ENCODE measurements around the gene TRAF3IP1. TPM values are rescaled to one million over a fixed set of nuclear protein-coding genes. Genes with fewer than 3 reads are reported as not detected.

Gene TRAF3IP1
- total and polyA plus RNA-seq, 2 of the 13 experiments (the other 11 are each of a cell fraction or from before 2014, with no cell fraction given), result 4.1 to 12.9 TPM

DNA sequence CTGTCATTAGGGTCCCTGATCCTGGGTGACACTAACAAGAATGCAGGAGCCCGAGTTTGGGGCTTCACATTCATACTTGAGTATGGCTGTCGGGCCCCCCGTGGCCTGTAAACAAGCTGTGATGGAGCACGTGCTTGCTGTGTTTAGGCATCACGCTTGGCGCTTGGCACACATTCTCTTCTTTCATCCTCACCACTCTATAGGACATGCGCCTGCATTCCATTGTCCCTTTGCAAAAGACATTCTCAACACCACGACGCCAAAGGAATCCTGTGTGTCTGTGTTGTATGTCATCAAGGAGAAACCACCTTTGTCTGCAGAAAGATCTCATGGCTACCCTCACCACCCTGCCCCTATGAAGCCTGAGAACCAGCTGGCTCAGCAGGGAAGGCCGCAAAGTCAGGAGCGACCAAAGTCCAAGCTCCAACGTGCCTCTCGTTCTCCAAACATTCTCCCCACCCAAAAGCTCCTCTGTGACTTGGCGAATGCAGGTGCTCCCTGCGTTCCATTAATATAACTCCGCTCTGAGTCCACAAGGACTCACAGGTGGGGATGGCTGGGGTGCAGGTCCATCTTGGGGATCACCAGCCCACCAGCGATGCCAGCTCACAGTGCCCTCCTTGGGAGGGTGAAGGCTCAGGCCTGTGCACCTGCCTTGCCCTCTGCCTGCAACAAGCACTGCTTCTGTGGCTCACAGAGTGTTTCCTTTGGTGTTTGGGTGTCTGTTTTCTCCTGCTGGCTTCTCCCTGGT is 25.8 kb upstream of the TRAF3IP1 start (continued):
- TF ChIP-seq, protein P1, sequence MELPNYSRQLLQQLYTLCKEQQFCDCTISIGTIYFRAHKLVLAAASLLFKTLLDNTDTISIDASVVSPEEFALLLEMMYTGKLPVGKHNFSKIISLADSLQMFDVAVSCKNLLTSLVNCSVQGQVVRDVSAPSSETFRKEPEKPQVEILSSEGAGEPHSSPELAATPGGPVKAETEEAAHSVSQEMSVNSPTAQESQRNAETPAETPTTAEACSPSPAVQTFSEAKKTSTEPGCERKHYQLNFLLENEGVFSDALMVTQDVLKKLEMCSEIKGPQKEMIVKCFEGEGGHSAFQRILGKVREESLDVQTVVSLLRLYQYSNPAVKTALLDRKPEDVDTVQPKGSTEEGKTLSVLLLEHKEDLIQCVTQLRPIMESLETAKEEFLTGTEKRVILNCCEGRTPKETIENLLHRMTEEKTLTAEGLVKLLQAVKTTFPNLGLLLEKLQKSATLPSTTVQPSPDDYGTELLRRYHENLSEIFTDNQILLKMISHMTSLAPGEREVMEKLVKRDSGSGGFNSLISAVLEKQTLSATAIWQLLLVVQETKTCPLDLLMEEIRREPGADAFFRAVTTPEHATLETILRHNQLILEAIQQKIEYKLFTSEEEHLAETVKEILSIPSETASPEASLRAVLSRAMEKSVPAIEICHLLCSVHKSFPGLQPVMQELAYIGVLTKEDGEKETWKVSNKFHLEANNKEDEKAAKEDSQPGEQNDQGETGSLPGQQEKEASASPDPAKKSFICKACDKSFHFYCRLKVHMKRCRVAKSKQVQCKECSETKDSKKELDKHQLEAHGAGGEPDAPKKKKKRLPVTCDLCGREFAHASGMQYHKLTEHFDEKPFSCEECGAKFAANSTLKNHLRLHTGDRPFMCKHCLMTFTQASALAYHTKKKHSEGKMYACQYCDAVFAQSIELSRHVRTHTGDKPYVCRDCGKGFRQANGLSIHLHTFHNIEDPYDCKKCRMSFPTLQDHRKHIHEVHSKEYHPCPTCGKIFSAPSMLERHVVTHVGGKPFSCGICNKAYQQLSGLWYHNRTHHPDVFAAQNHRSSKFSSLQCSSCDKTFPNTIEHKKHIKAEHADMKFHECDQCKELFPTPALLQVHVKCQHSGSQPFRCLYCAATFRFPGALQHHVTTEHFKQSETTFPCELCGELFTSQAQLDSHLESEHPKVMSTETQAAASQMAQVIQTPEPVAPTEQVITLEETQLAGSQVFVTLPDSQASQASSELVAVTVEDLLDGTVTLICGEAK (IDR thresholded peaks at IDR 0.05), result no peak
- TF ChIP-seq, protein P1 (CRISPR knock-in tag; IDR thresholded peaks at IDR 0.05), result 0 out of 2 replicates have a peak, but pooled peaks have one; percentile 43
- TF ChIP-seq, protein P2, sequence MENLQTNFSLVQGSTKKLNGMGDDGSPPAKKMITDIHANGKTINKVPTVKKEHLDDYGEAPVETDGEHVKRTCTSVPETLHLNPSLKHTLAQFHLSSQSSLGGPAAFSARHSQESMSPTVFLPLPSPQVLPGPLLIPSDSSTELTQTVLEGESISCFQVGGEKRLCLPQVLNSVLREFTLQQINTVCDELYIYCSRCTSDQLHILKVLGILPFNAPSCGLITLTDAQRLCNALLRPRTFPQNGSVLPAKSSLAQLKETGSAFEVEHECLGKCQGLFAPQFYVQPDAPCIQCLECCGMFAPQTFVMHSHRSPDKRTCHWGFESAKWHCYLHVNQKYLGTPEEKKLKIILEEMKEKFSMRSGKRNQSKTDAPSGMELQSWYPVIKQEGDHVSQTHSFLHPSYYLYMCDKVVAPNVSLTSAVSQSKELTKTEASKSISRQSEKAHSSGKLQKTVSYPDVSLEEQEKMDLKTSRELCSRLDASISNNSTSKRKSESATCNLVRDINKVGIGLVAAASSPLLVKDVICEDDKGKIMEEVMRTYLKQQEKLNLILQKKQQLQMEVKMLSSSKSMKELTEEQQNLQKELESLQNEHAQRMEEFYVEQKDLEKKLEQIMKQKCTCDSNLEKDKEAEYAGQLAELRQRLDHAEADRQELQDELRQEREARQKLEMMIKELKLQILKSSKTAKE (CRISPR knock-in tag; IDR thresholded peaks at IDR 0.05; ENCODE audit: borderline replicate concordance), result no peak
- TF ChIP-seq ZNF567 (CRISPR knock-in tag; IDR thresholded peaks at IDR 0.05; ENCODE audit: borderline replicate concordance) (0 out of 2 replicates have a peak, but pooled peaks have one; percentile 33), REPIN1 (CRISPR knock-in tag; IDR thresholded peaks at IDR 0.05; ENCODE audit: borderline replicate concordance, low read depth) (0 out of 2 replicates have a peak, but pooled peaks have one; percentile 15), TEAD3 (CRISPR knock-in tag; optimal IDR thresholded peaks at IDR 0.05; ENCODE audit: borderline replicate concordance) (peak; percentile 83), ZC3H13 (CRISPR knock-in tag; IDR thresholded peaks at IDR 0.05) (0 out of 2 replicates have a peak, but pooled peaks have one; percentile 53), ASH2L (IDR thresholded peaks at IDR 0.05; ENCODE audit: insufficient read length, low read depth, low read length) (peak; percentile 23), RAD21 (CRISPR knock-in tag; IDR thresholded peaks at IDR 0.05) (no peak), RNF2 (conservative IDR thresholded peaks at IDR 0.05; ENCODE audit: low read depth) (peak; percentile 55), ZSCAN31 (CRISPR knock-in tag; IDR thresholded peaks at IDR 0.05; ENCODE audit: low read depth) (no peak)
- TF ChIP-seq, protein P3, sequence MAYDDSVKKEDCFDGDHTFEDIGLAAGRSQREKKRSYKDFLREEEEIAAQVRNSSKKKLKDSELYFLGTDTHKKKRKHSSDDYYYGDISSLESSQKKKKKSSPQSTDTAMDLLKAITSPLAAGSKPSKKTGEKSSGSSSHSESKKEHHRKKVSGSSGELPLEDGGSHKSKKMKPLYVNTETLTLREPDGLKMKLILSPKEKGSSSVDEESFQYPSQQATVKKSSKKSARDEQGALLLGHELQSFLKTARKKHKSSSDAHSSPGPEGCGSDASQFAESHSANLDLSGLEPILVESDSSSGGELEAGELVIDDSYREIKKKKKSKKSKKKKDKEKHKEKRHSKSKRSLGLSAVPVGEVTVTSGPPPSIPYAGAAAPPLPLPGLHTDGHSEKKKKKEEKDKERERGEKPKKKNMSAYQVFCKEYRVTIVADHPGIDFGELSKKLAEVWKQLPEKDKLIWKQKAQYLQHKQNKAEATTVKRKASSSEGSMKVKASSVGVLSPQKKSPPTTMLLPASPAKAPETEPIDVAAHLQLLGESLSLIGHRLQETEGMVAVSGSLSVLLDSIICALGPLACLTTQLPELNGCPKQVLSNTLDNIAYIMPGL (CRISPR knock-in tag; IDR thresholded peaks at IDR 0.05; ENCODE audit: borderline replicate concordance in 1 of 2, low read depth in 1 of 2), result peak in 1 of 2 experiments; percentile 46; a peak in 2 of 4 replicates
- TF ChIP-seq, protein P4, sequence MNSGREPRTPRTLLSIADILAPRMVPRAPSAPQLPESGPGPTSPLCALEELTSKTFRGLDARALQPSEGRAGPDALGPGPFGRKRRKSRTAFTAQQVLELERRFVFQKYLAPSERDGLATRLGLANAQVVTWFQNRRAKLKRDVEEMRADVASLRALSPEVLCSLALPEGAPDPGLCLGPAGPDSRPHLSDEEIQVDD (CRISPR knock-in tag; IDR thresholded peaks at IDR 0.05; ENCODE audit: borderline replicate concordance), result 0 out of 2 replicates have a peak, but pooled peaks have one; percentile 47
- TF ChIP-seq, protein P5, sequence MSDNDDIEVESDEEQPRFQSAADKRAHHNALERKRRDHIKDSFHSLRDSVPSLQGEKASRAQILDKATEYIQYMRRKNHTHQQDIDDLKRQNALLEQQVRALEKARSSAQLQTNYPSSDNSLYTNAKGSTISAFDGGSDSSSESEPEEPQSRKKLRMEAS (IDR thresholded peaks at IDR 0.05), result peak; percentile 93
